CD8-positive, alpha-beta memory T cell (primary cell): ENCODE results near the gene GMPR2. TPM values are rescaled to one million over a fixed set of nuclear protein-coding genes. Genes with fewer than 3 reads are reported as not detected.
"Not testable (repeated sequence)": the region's sequence is repeated elsewhere in the genome, so short reads cannot be mapped to it uniquely, and the experiment has no call there.

Experiments
- CTCF ChIA-PET: fragments of 350-600 bp; sonication (Branson Sonifier 250); formaldehyde crosslinking; loops from one replicate; lab custom pipeline; 2021; ENCODE audit warnings: antibody characterized with exemption; lab: Charles Lee
- POLR2A ChIA-PET: fragments of 350-600 bp; sonication (Branson Sonifier 250); formaldehyde crosslinking; loops from one replicate; lab custom pipeline; 2021; ENCODE audit warnings: antibody characterized with exemption; lab: Charles Lee
- DNase-seq, 5 donors: peaks; one replicate each; pipeline versions ENCODE4 v3.0.0 to v3.0.0-alpha.2; 2020 to 2022; ENCODE audit warnings: mixed read lengths in 1 of 5
- H3K27ac ChIP-seq: one replicate; pipeline ENCODE4 v1.7.0; 2013; ENCODE audit warnings: low read depth, mild to moderate bottlenecking, low read length, moderate library complexity
- H3K27me3 ChIP-seq: 2 replicates; pipeline ENCODE4 v1.7.0; 2013; ENCODE audit warnings: low read length, mild to moderate bottlenecking; ENCODE audit not compliant: insufficient read depth, poor library complexity, severe bottlenecking
- H3K36me3 ChIP-seq: 2 replicates; pipeline ENCODE4 v1.7.0; 2013; ENCODE audit warnings: mild to moderate bottlenecking, low read length, moderate library complexity; ENCODE audit not compliant: insufficient read depth
- H3K4me1 ChIP-seq: 2 replicates; pipeline ENCODE4 v1.7.0; 2013; ENCODE audit warnings: mild to moderate bottlenecking, low read length, moderate library complexity; ENCODE audit not compliant: insufficient read depth
- H3K4me3 ChIP-seq: 2 replicates; pipeline ENCODE4 v1.7.0; 2013; ENCODE audit warnings: mild to moderate bottlenecking, low read length
- H3K9me3 ChIP-seq: 2 replicates; pipeline ENCODE4 v1.7.0; 2013; ENCODE audit warnings: mild to moderate bottlenecking, low read length
- H3K27ac Mint-ChIP-seq, 8 donors: one replicate each; pipeline ENCODE4 v1.8.0; 2020 to 2021; ENCODE audit warnings: mixed read lengths in 8 of 8, mild to moderate bottlenecking in 6 of 8, inconsistent platforms in 3 of 8, moderate library complexity in 3 of 8
- H3K27me3 Mint-ChIP-seq, 2 donors: one replicate each; pipeline ENCODE4 v1.8.0; 2020 to 2021; ENCODE audit warnings: mixed read lengths in 2 of 2, mild to moderate bottlenecking in 1 of 2, moderate library complexity in 1 of 2
- H3K36me3 Mint-ChIP-seq, 3 donors: one replicate each; pipeline ENCODE4 v1.8.0; 2020 to 2021; ENCODE audit warnings: mixed read lengths in 3 of 3, inconsistent platforms in 1 of 3, mild to moderate bottlenecking in 1 of 3
- H3K4me1 Mint-ChIP-seq, 3 donors: one replicate each; pipeline ENCODE4 v1.8.0; 2020 to 2021; ENCODE audit warnings: mixed read lengths in 3 of 3, inconsistent platforms in 1 of 3, mild to moderate bottlenecking in 1 of 3
- H3K4me3 Mint-ChIP-seq, 7 donors: one replicate each; pipeline ENCODE4 v1.8.0; 2020 to 2021; ENCODE audit warnings: mixed read lengths in 7 of 7, mild to moderate bottlenecking in 6 of 7, moderate library complexity in 4 of 7, inconsistent platforms in 2 of 7
- H3K9me3 Mint-ChIP-seq, 5 donors: one replicate each; pipeline ENCODE4 v1.8.0; 2020 to 2022; ENCODE audit warnings: mixed read lengths in 5 of 5, mild to moderate bottlenecking in 3 of 5, moderate library complexity in 2 of 5, inconsistent platforms in 1 of 5
- polyA plus RNA-seq: library from polyadenylated mRNA; unstranded; fragments of 300-500 nt; fragmentation: Illumina TruSeq; gene quantifications from one replicate; pipeline ENCODE4 v1.2.3, GENCODE V29; 2021
- total RNA-seq, 2 experiments: library from RNA; stranded (reverse); gene quantifications; one replicate each; pipeline ENCODE4 v1.2.3, GENCODE V29; 2021

GMPR2 gene
- total and polyA plus RNA-seq, 3 experiments from 2014 or later: 43.6 to 96.8 (median 48.6) TPM

DNA sequence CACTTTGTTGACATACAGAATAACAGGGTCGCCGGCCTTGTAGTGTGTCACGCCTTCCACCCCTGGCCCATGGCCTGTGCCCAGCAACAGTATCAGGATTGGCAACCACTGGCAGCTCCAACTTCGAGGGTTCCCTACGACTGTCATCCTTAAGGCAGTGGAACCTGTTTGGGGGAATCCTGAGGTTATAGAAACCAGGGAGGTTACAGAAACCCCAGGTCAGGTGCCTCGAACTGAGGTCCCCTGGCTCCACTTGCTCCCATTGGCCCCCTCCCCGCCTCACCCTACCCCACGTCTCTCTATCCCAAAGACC, 37.9 kb upstream of the GMPR2 start:
- peaks cover 0 to 1% of the 10 kb centered on the region in 2 donors for H3K27me3 Mint-ChIP-seq
- Histone ChIP-seq H3K4me3 (peak overlapping the region; percentile 91), H3K36me3 (peaks cover 16% of the 10 kb centered on the region), H3K4me1 (peaks cover 32% of the 10 kb centered on the region), H3K27ac (peak overlapping the region; percentile 100), H3K9me3 (no peaks in the 10 kb centered on the region), H3K27me3 (no peaks in the 10 kb centered on the region)
- POLR2A ChIA-PET: interaction anchor here (0.6 to 3.2 kb wide), 8 partner anchors 18 to 80 kb away, joined by 3 to 43 read pairs (median 16); partner anchors contain the start of genes CHMP4A, DCAF11, IRF9 and MDP1
- H3K9me3 Mint-ChIP-seq: peaks cover 0 to 3% (median 0%) of the 10 kb centered on the region in 5 donors
- H3K36me3 Mint-ChIP-seq: peaks cover 9 to 63% (median 12%) of the 10 kb centered on the region in 3 donors
- peaks cover 37 to 74% (median 56%) of the 10 kb centered on the region in 3 donors for H3K4me1 Mint-ChIP-seq
- H3K4me3 Mint-ChIP-seq: peak overlapping the region; percentile 83 to 96 (median 94)
- CTCF ChIA-PET: interaction anchor here (1.0 to 2.2 kb wide), 11 partner anchors 10 to 139 kb away, joined by 3 to 22 read pairs (median 5); partner anchors contain the start of genes CHMP4A, CIDEB, IRF9 and MDP1
- peak overlapping the region; percentile 96 to 100 (median 99) for H3K27ac Mint-ChIP-seq
- no peak for DNase-seq

DNA sequence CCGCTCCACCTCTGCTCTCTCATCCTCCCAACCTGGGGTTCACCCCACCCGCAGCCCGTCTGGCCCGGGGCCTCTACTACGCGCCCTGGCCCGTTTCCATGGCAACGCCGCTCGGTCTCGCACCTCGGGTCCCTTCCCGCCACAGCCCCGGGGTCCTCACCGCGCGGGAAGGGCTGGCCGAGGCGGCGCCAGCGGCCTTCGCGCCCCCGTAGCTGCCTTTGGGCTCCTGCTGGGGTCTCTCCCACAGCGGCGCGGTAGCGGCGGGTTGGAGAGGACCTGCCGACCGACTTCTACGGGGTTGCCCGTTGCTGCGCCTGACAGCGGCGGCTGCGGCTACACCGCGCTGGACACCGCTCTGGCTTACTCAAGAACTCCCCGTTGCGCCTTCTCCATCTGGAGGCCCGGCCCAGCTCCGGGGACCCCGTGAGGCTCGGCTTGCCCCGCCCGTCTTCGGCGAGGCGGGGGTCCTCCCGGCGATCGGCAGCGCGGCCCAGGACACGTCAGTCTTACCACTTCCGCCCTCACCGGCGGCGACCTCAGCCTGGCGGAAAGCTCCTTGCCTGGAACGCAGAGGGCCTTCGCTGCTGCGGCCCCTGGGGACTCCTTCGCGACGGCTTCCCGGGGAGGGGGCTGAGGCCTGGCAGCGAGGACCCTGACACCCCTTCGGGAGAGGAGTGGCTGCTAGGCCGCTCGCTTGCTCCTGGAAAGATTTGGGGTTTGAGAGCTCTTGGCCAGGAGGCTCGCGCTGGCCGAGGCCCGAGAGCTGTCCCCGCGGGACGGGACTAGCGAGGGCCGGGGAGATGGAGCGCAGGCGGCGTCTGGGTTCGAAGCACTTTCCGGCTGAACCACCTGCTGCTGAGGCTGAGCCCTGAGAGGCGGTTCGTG, 37.3 kb upstream of the GMPR2 start, which contains the start of gene TM9SF1:
TM9SF1 (minus strand) TSS at position 256 of the 885 bp plus-strand sequence. CDS start 422 bp downstream, outside the sequence.
- peaks cover 9 to 61% (median 12%) of the 10 kb centered on the region in 3 donors for H3K36me3 Mint-ChIP-seq
- H3K27me3 Mint-ChIP-seq: peaks cover 0 to 1% of the 10 kb centered on the region in 2 donors
- H3K4me1 ChIP-seq: peaks cover 32% of the 10 kb centered on the region

DNA sequence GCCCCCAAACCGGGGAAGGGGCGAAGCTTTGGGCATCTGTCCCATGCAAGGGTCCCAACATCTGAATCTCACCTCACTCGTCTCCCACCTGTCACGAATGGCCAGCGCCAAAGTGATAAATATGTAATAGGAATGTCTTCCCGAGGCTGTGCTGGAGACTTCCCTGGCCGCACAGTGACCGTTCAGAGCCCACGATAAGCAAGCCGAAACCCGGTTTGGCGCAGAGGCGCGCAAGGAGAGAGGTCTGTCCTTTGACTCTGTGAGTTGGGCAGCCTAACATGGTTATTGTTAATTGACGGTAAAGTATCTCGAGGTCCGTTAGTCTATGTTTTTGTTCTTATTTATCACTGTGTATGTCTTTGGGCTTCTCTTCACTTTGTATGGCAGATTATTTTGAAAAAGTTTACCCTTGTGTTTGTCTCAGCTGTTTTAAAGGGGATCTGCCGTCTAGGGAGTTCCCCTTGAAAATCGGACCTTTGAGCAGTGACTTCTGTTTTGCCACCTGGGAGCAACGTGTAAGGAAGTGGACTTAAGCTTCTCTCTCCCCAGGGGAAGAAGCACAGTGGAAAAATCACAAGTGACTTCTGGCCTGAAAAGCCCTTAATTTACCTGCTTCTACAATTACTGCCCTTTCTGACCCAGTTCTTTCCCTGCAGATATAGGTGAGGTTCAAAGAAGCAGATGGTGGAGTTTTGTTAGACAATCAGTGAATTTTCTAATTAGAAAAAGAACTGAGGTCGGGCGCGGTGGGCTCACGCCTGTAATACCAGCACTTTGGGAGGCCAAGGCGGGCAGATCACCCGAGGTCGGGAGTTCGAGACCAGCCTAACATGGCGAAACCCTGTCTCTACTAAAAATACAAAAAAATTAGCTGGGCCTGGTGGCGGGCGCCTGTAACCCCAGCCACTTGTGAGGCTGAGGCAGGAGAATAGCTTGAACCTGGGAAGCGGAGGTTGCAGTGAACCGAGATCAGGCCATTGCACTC, 36.4 kb upstream of the GMPR2 start:
- POLR2A ChIA-PET: interaction anchor here (0.5 to 3.2 kb wide), 13 partner anchors 11 to 515 kb away, joined by 3 to 43 read pairs (median 7); partner anchors contain the start of genes CHMP4A, DCAF11, EMC9 and IRF9
- H3K4me3 ChIP-seq: peak overlapping the region; percentile 91
- H3K27me3 Mint-ChIP-seq: peaks cover 0 to 1% of the 10 kb centered on the region in 2 donors
- no peak for DNase-seq
- H3K4me1 Mint-ChIP-seq: peaks cover 39 to 75% (median 58%) of the 10 kb centered on the region in 3 donors
- peaks cover 32% of the 10 kb centered on the region for H3K4me1 ChIP-seq
- peaks cover 0 to 3% (median 0%) of the 10 kb centered on the region in 5 donors for H3K9me3 Mint-ChIP-seq
- peaks cover 16% of the 10 kb centered on the region for H3K36me3 ChIP-seq
- peak overlapping the region; percentile 83 to 96 (median 94) for H3K4me3 Mint-ChIP-seq
- CTCF ChIA-PET: interaction anchor here (0.5 to 2.2 kb wide), 15 partner anchors 11 to 137 kb away, joined by 3 to 22 read pairs (median 5); partner anchors contain the start of genes CHMP4A, IRF9, MDP1 and PSME2
- H3K27ac Mint-ChIP-seq: peak overlapping the region; percentile 96 to 100 (median 99)
- H3K36me3 Mint-ChIP-seq: peaks cover 12 to 58% (median 13%) of the 10 kb centered on the region in 3 donors
- no peaks in the 10 kb centered on the region for H3K9me3 ChIP-seq
- H3K27ac ChIP-seq: peak overlapping the region; percentile 100
- no peaks in the 10 kb centered on the region for H3K27me3 ChIP-seq

More for the DNA sequence above, 37.3 kb upstream of the GMPR2 start, which contains the start of gene TM9SF1:
- POLR2A ChIA-PET: interaction anchor here (0.5 to 3.2 kb wide), 14 partner anchors 10 to 516 kb away, joined by 3 to 43 read pairs (median 6); partner anchors contain the start of genes CHMP4A, DCAF11, EMC9 and IRF9
- Histone ChIP-seq H3K27ac (peak within 1 kb of the TSS; percentile 100), H3K27me3 (no peaks in the 10 kb centered on the region), H3K9me3 (no peaks in the 10 kb centered on the region), H3K36me3 (peaks cover 16% of the 10 kb centered on the region), H3K4me3 (peak within 1 kb of the TSS; percentile 91)
- H3K4me3 Mint-ChIP-seq: peak within 1 kb of the TSS; percentile 83 to 96 (median 94)
- H3K4me1 Mint-ChIP-seq: peaks cover 37 to 76% (median 56%) of the 10 kb centered on the region in 3 donors
- CTCF ChIA-PET: interaction anchor here (0.5 to 2.2 kb wide), 17 partner anchors 10 to 138 kb away, joined by 3 to 22 read pairs (median 4); partner anchors contain the start of genes CHMP4A, CIDEB, IRF9 and MDP1
- peaks cover 0 to 3% (median 0%) of the 10 kb centered on the region in 5 donors for H3K9me3 Mint-ChIP-seq
- peak; percentile 89 to 98 (median 91) for DNase-seq
- peak within 1 kb of the TSS; percentile 96 to 100 (median 99) for H3K27ac Mint-ChIP-seq

DNA sequence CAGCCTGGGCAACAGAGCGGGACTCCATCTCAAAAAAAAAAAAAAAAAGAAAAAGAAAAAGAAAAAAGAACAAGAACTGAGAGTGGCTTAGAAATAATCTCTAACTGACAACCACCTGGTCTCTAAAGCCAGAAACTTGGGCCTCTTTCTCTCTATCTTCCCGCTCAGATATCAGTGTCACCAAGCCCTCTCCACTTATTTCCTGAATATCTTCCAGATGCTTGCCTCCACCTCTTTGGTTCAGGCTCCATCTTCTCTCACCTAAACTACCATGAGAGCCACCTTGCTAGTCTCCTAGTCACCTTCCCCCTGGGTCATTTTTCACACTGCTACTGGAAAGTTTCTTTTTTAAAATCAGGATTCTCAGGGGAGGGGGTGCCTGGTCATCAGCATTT, 35.7 kb upstream of the GMPR2 start:
- Mint-ChIP-seq H3K27me3 (peaks cover 0 to 1% of the 10 kb centered on the region in 2 donors), H3K9me3 (peaks cover 0 to 3% (median 0%) of the 10 kb centered on the region in 5 donors)

DNA sequence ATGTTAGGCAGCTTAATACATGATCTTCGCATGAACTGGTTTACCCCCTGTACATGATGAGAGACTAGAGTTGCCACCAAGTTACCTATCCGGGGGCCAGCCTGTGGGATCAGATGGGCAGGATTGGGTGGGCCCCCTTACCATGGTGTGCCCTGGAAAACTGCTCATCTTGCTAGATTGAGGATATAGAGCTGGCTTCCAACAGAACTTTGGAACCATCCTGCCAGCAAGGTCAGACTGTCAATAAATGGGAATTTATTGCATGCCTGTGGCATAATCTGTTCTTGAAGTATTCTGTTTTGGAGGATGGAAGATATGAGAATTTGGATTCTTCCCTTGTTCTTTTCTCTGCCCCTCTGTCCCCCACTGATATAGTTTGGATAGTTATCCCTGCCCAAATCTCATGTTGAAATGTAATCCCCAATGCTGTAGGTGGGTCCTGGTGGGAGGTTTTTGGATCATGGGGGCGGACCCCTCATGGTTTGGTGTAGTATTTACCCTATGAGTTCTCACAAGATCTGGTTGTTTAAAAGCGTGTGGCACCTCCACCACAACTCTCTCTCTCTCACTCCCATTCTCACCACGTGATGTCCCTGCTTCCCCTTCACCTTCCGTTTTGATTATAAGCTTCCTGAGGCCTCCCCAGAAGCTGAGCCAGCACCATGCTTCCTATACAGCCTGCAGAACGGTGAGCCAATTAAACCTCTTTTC, 33.8 kb upstream of the GMPR2 start:
- Mint-ChIP-seq H3K4me1 (peaks cover 38 to 67% (median 46%) of the 10 kb centered on the region in 3 donors), H3K27me3 (peaks cover 0 to 1% of the 10 kb centered on the region in 2 donors), H3K27ac (peak overlapping the region; percentile 25 to 98 (median 78)), H3K36me3 (peaks cover 15 to 59% (median 20%) of the 10 kb centered on the region in 3 donors), H3K4me3 (peak overlapping the region in 4 of 7 donors; percentile 8 to 60 (median 18)), H3K9me3 (peaks cover 0 to 3% (median 0%) of the 10 kb centered on the region in 5 donors)
- no peak overlapping the region for H3K4me3 ChIP-seq
- DNase-seq: no peak
- H3K27ac ChIP-seq: no peak overlapping the region
- no peaks in the 10 kb centered on the region for H3K9me3 ChIP-seq
- H3K36me3 ChIP-seq: no peaks in the 10 kb centered on the region
- ChIA-PET POLR2A (interaction anchor here (0.7 to 1.2 kb wide), 2 partner anchors 14 to 17 kb away, joined by 6 to 12 read pairs; partner anchors contain the start of genes CHMP4A and MDP1), CTCF (interaction anchor here (0.7 to 1.2 kb wide), 2 partner anchors 10 to 17 kb away, joined by 3 read pairs; partner anchors contain the start of genes IPO4 and MDP1)
- H3K27me3 ChIP-seq: no peaks in the 10 kb centered on the region
- peaks cover 25% of the 10 kb centered on the region for H3K4me1 ChIP-seq

More for the DNA sequence above, 35.7 kb upstream of the GMPR2 start:
- H3K27me3 ChIP-seq: no peaks in the 10 kb centered on the region
- H3K4me3 Mint-ChIP-seq: peak overlapping the region; percentile 68 to 96 (median 92)
- DNase-seq: no peak
- H3K4me1 ChIP-seq: peaks cover 32% of the 10 kb centered on the region
- H3K27ac ChIP-seq: peak overlapping the region; percentile 100
- H3K36me3 ChIP-seq: peaks cover 10% of the 10 kb centered on the region
- ChIA-PET POLR2A (interaction anchor here (3.2 kb wide), 1 partner anchor 16 kb away, joined by 43 read pairs; the partner anchor contains the start of gene CHMP4A), CTCF (interaction anchor here (0.6 to 2.1 kb wide), 3 partner anchors 19 to 78 kb away, joined by 3 to 22 read pairs (median 3); partner anchors contain the start of genes IRF9 and MDP1)
- H3K27ac Mint-ChIP-seq: peak overlapping the region; percentile 86 to 99 (median 96)
- no peaks in the 10 kb centered on the region for H3K9me3 ChIP-seq
- peaks cover 14 to 58% (median 15%) of the 10 kb centered on the region in 3 donors for H3K36me3 Mint-ChIP-seq
- H3K4me3 ChIP-seq: no peak overlapping the region
- peaks cover 40 to 73% (median 55%) of the 10 kb centered on the region in 3 donors for H3K4me1 Mint-ChIP-seq

DNA sequence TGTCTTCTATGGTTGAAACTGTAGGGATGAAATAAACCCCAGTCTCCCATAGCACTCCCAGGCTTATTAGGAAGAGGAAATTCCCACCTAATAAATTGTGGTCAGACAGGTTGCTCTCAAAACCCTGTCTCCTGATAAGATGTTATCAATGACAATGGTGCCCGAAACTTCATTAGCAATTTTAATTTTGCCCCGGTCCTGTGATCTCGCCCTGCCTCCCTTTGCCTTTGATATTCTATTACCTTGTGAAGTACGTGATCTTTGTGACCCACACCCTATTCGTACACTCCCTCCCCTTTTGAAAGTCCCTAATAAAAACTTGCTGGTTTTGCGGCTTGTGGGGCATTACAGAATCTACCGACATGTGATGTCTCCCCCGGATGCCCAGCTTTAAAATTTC, 30.2 kb upstream of the GMPR2 start:
- H3K27ac ChIP-seq, H3K4me3 Mint-ChIP-seq, POLR2A ChIA-PET, H3K27me3 Mint-ChIP-seq, H3K4me3 ChIP-seq, H3K27ac Mint-ChIP-seq, DNase-seq, H3K9me3 ChIP-seq, H3K27me3 ChIP-seq, H3K9me3 Mint-ChIP-seq: not testable (repeated sequence)
- peaks cover 20 to 69% (median 22%) of the 10 kb centered on the region in 3 donors for H3K36me3 Mint-ChIP-seq
- Histone ChIP-seq H3K36me3 (peaks cover 10% of the 10 kb centered on the region), H3K4me1 (peaks cover 14% of the 10 kb centered on the region)
- peaks cover 37 to 64% (median 43%) of the 10 kb centered on the region in 3 donors for H3K4me1 Mint-ChIP-seq
- CTCF ChIA-PET: interaction anchor here (1.6 kb wide), 1 partner anchor 10 kb away, joined by 3 read pairs; no protein-coding TSS in a partner anchor
